Keratinocyte (primary cell): ENCODE results near the gene CCND1. TPM values are rescaled to one million over a fixed set of nuclear protein-coding genes. Genes with fewer than 3 reads are reported as not detected.

Experiments used
- DNase-seq: peaks from one replicate; pipeline ENCODE4 v3.0.0-alpha.2; 2011; ENCODE audit warnings: low read depth, missing footprints, low spot score
- FAIRE-seq: peaks from 2 replicates; lab custom pipeline; 2011; peaks lifted over from hg19 to GRCh38; lab: Jason Lieb, UNC
- H2AFZ ChIP-seq: 2 replicates; pipeline ENCODE4 v1.6.0; 2012; ENCODE audit warnings: low read length, control low read depth, inconsistent platforms; ENCODE audit not compliant: control insufficient read depth
- H3K27ac ChIP-seq: 2 replicates; pipeline ENCODE4 v1.5.1; 2011; ENCODE audit warnings: low read length; ENCODE audit not compliant: control insufficient read depth, insufficient read depth
- H3K27me3 ChIP-seq: 3 replicates; pipeline ENCODE4 v1.6.0; 2011; ENCODE audit warnings: low read length; ENCODE audit not compliant: control insufficient read depth, insufficient read depth; ENCODE audit errors: extremely low read depth
- H3K36me3 ChIP-seq, 2 experiments: 2 replicates in 1 of 2; 3 replicates in 1 of 2; pipeline ENCODE4 v1.5.1; 2011; ENCODE audit warnings: low read length in 2 of 2, mild to moderate bottlenecking in 1 of 2; ENCODE audit not compliant: control insufficient read depth in 2 of 2, insufficient read depth in 2 of 2; ENCODE audit errors: extremely low read depth in 1 of 2
- H3K4me1 ChIP-seq: 3 replicates; pipeline ENCODE4 v1.5.1; 2011; ENCODE audit warnings: low read length; ENCODE audit not compliant: control insufficient read depth, insufficient read depth; ENCODE audit errors: extremely low read depth
- H3K4me2 ChIP-seq: 3 replicates; pipeline ENCODE4 v1.6.0; 2011; ENCODE audit warnings: low read depth, low read length; ENCODE audit not compliant: control insufficient read depth, insufficient read depth; ENCODE audit errors: extremely low read depth
- H3K4me3 ChIP-seq, 3 experiments: fragments of 200-600 bp in 1 of 3; sonication (generic) in 1 of 3; 2 replicates in 2 of 3; 3 replicates in 1 of 3; pipeline ENCODE4 v1.5.1; 2011 to 2016; ENCODE audit warnings: low read length in 3 of 3, mild to moderate bottlenecking in 3 of 3, control low read depth in 2 of 3, inconsistent platforms in 1 of 3, low read depth in 1 of 3, mixed read lengths in 1 of 3, mixed run types in 1 of 3, moderate library complexity in 1 of 3; ENCODE audit not compliant: control insufficient read depth in 2 of 3, insufficient read depth in 2 of 3; ENCODE audit errors: extremely low read depth in 1 of 3
- H3K79me2 ChIP-seq: 2 replicates; pipeline ENCODE4 v1.6.0; 2012; ENCODE audit warnings: low read length; ENCODE audit not compliant: control insufficient read depth, insufficient read depth
- H3K9ac ChIP-seq: 3 replicates; pipeline ENCODE4 v1.6.0; 2011; ENCODE audit warnings: low read length; ENCODE audit not compliant: control insufficient read depth, insufficient read depth; ENCODE audit errors: extremely low read depth
- H3K9me1 ChIP-seq: 3 replicates; pipeline ENCODE4 v1.6.0; 2011; ENCODE audit warnings: low read length; ENCODE audit not compliant: control insufficient read depth, insufficient read depth; ENCODE audit errors: extremely low read depth
- H3K9me3 ChIP-seq: 2 replicates; pipeline ENCODE4 v1.5.1; 2012; ENCODE audit warnings: low read depth, low read length; ENCODE audit not compliant: control insufficient read depth
- H4K20me1 ChIP-seq: 3 replicates; pipeline ENCODE4 v1.6.0; 2011; ENCODE audit warnings: low read length; ENCODE audit not compliant: control insufficient read depth, insufficient read depth; ENCODE audit errors: extremely low read depth
- CTCF ChIP-seq, 3 experiments: IDR thresholded peaks in 1 of 3; conservative IDR thresholded peaks in 1 of 3; optimal IDR thresholded peaks in 1 of 3; 2 replicates in 2 of 3; 3 replicates in 1 of 3; pipeline versions ENCODE3 to v1.5.1; 2011; ENCODE audit warnings: low read length in 3 of 3, mild to moderate bottlenecking in 3 of 3, moderate library complexity in 2 of 3, control low read depth in 1 of 3, inconsistent platforms in 1 of 3; ENCODE audit not compliant: insufficient read depth in 2 of 3; ENCODE audit errors: extremely low read depth in 1 of 3
- EZH2 ChIP-seq: IDR thresholded peaks from one replicate; pipeline ENCODE4 v1.6.1; 2012; ENCODE audit warnings: inconsistent platforms, mild to moderate bottlenecking, low read length, moderate library complexity
- dilution Hi-C: fragments of 300-500 bp; cut with MboI; formaldehyde crosslinking; loops from one replicate; pipeline ENCODE4 v1.7.0; 2020; ENCODE audit warnings: low sequenced_read_pairs; ENCODE audit not compliant: extremely low pct_ligation_motif_present
- polyA plus RNA-seq, 5 experiments: library from polyadenylated mRNA; depleted of rRNA in 3 of 5; stranded (reverse) in 3 of 5; stranded (forward) in 1 of 5; unstranded in 1 of 5; fragments of >200 nt; gene quantifications; 1 replicate in 1 of 5; 2 replicates in 3 of 5; 3 replicates in 1 of 5; pipeline versions ENCODE4 v1.2.1 to v1.2.3, GENCODE V29; 2011 to 2012; ENCODE audit warnings: missing spikeins in 2 of 5, low read depth in 1 of 5, low replicate concordance in 1 of 5

Gene CCND1
- polyA plus RNA-seq, 1 donor (not counting 4 experiments of a cell fraction or from before 2014, with no cell fraction given): 124 TPM

- FAIRE-seq: no peak
- no peak for TF ChIP-seq EZH2
- TF ChIP-seq CTCF (optimal IDR thresholded peaks at IDR 0.05 in 1 of 3, IDR thresholded peaks at IDR 0.05 in 1 of 3, conservative IDR thresholded peaks at IDR 0.05 in 1 of 3; ENCODE audit: extremely low read depth in 1 of 3, insufficient read depth in 2 of 3, low read length in 3 of 3): no peak
- DNase-seq: no peak
- H3K4me2 ChIP-seq: no peak overlapping the region
- H2AFZ ChIP-seq: no peak overlapping the region
- no peaks in the 10 kb centered on the region for H4K20me1 ChIP-seq
- H3K27me3 ChIP-seq: no peaks in the 10 kb centered on the region
- H3K9ac ChIP-seq: no peak overlapping the region
- H3K79me2 ChIP-seq: no peaks in the 10 kb centered on the region
- H3K4me1 ChIP-seq: no peaks in the 10 kb centered on the region
- no peaks in the 10 kb centered on the region for H3K36me3 ChIP-seq
- H3K9me3 ChIP-seq: no peaks in the 10 kb centered on the region
- no peak overlapping the region for H3K4me3 ChIP-seq
- dilution Hi-C loops: no loop called here
- no peak overlapping the region for H3K27ac ChIP-seq
- no peaks in the 10 kb centered on the region for H3K9me1 ChIP-seq
Observed at GRCh38 chr11:69625476-69625875, 15.5 kb upstream of the CCND1 start.

- no peaks in the 10 kb centered on the region for H3K36me3 ChIP-seq
- no peak for DNase-seq
- H3K4me1 ChIP-seq: no peaks in the 10 kb centered on the region
- no peak overlapping the region for H3K27ac ChIP-seq
- no peak overlapping the region for H3K4me3 ChIP-seq
- FAIRE-seq: no peak
- no peaks in the 10 kb centered on the region for H3K9me1 ChIP-seq
- no peaks in the 10 kb centered on the region for H3K9me3 ChIP-seq
- no peaks in the 10 kb centered on the region for H4K20me1 ChIP-seq
- no peak overlapping the region for H2AFZ ChIP-seq
- H3K9ac ChIP-seq: no peak overlapping the region
- H3K27me3 ChIP-seq: no peaks in the 10 kb centered on the region
- dilution Hi-C loops: no loop called here
- H3K79me2 ChIP-seq: no peaks in the 10 kb centered on the region
- no peak overlapping the region for H3K4me2 ChIP-seq
- TF ChIP-seq EZH2 (no peak), CTCF (optimal IDR thresholded peaks at IDR 0.05 in 1 of 3, IDR thresholded peaks at IDR 0.05 in 1 of 3, conservative IDR thresholded peaks at IDR 0.05 in 1 of 3; ENCODE audit: extremely low read depth in 1 of 3, insufficient read depth in 2 of 3, low read length in 3 of 3) (no peak)
Observed at GRCh38 chr11:69627551-69627950, 13.4 kb upstream of the CCND1 start.
